Lower leg skin (tissue), 3 donors: ENCODE data around the gene FMO2.

Experiments used
- CTCF ChIP-seq, 3 donors: fragments of 450-650 bp; IDR thresholded peaks; one replicate each; pipeline ENCODE4 v1.5.1; 2016; ENCODE audit warnings: antibody characterized with exemption in 3 of 3, mild to moderate bottlenecking in 3 of 3, moderate library complexity in 2 of 3
- POLR2A ChIP-seq, 2 donors: fragments of 450-650 bp; IDR thresholded peaks; one replicate each; pipeline ENCODE4 v1.6.1; 2016 to 2017; ENCODE audit warnings: antibody characterized with exemption in 2 of 2, mild to moderate bottlenecking in 1 of 2, moderate library complexity in 1 of 2

GRCh38 chr1:171247501-171247900, 62.4 kb downstream of the FMO2 start:
- no peak for TF ChIP-seq CTCF (IDR thresholded peaks at IDR 0.05)
- no peak for TF ChIP-seq POLR2A (IDR thresholded peaks at IDR 0.05)
